Psoas muscle (tissue), 8 donors: ENCODE results near the gene COL18A1. TPM values are rescaled to one million over a fixed set of nuclear protein-coding genes. Genes with fewer than 3 reads are reported as not detected.
A peak's percentile ranks its signal among the peaks of the same experiment; 100 is the strongest.

Source experiments
- ATAC-seq, 4 donors: fragments of 200-7000 bp; cut with Tn5 transposase; one replicate each; pipeline ENCODE4 v1.9.1; 2020; ENCODE audit warnings: moderate library complexity in 3 of 4, mild to moderate bottlenecking in 2 of 4
- DNase-seq, 2 donors: peaks; one replicate each; pipeline ENCODE4 v3.0.0-alpha.2; 2020
- H3K27ac ChIP-seq: fragments of 200-600 bp; one replicate; pipeline ENCODE4 v1.8.0; 2022
- H3K27me3 ChIP-seq, 3 donors: fragments of 200-600 bp in 1 of 3; one replicate each; pipeline versions ENCODE4 v1.6.1 to v1.8.0; 2013 to 2022; ENCODE audit warnings: low read length in 2 of 3, mild to moderate bottlenecking in 2 of 3, moderate library complexity in 1 of 3; ENCODE audit not compliant: insufficient read depth in 3 of 3
- H3K36me3 ChIP-seq, 2 donors: fragments of 200-600 bp in 1 of 2; one replicate each; pipeline versions ENCODE4 v1.6.1 to v1.8.0; 2013 to 2022; ENCODE audit warnings: low read depth in 1 of 2, mild to moderate bottlenecking in 1 of 2, moderate library complexity in 1 of 2; ENCODE audit not compliant: insufficient read depth in 1 of 2
- H3K4me1 ChIP-seq: fragments of 200-600 bp; one replicate; pipeline ENCODE4 v1.8.0; 2022
- H3K4me3 ChIP-seq: fragments of 200-600 bp; one replicate; pipeline ENCODE4 v1.8.0; 2022; ENCODE audit warnings: mild to moderate bottlenecking
- H3K9me3 ChIP-seq: fragments of 200-600 bp; one replicate; pipeline ENCODE4 v1.8.0; 2022
- CTCF ChIP-seq: fragments of 200-600 bp; IDR thresholded peaks from one replicate; pipeline ENCODE4 v1.8.0; 2022; ENCODE audit warnings: antibody characterized with exemption
- WGBS, 3 donors: extraction: QIAGEN DNeasy Blood & Tissue Kit; methylation state at CpG; one replicate each; pipeline versions ENCODE4 v1.1.6 to v1.1.7; 2013; 5-methylcytosine and 5-hydroxymethylcytosine counted together
- intact Hi-C, 2 donors: fragments of 100-400 bp; cut with DNase I; formaldehyde crosslinking; loops; one replicate each; pipeline versions ENCODE4 v1.11.0 to v1.14.2; 2022
- polyA plus RNA-seq, 3 donors: library from polyadenylated mRNA; stranded (reverse); fragments of 200-250 nt; gene quantifications; one replicate each; pipeline ENCODE4 v1.2.3, GENCODE V29; 2013
- total RNA-seq, 4 donors: library from RNA; stranded (reverse); fragmentation: NEBNext Ultra II Directional in 2 of 4; extraction: Animal tissue kit (Norgen Biotek cat#: 25700) in 2 of 4; gene quantifications; one replicate each; pipeline versions ENCODE4 v1.2.1 to v1.2.4, GENCODE V29; 2021 to 2023
- donor health status: healthy with polysubstance abuse.
- donor health status: DM: no; HTN: no; CAD: no; lungs with moderate emphysema.
- donor health status: Bipolar disorder and iron deficiency.
- donor health status: healthy.
- donor health status: DM: yes; HTN: yes; CAD: no.
- donor health status: DM: no; HTN: no; CAD: no.
- donor health status: DM: no; HTN: no; CAD: no.
- donor health status: DM: yes; HTN: yes; CAD: no.

Gene COL18A1
- total and polyA plus RNA-seq, 7 donors: 4.8 to 25.3 (median 12.1) TPM

GRCh38 chr21:45393021-45393420 is 11.9 kb upstream of the COL18A1 start:
- ATAC-seq: no peak
- TF ChIP-seq CTCF: no peak
- no peaks in the 10 kb centered on the region for H3K9me3 ChIP-seq
- intact Hi-C loops: no loop called here
- peaks cover 0 to 22% (median 11%) of the 10 kb centered on the region in 3 donors for H3K27me3 ChIP-seq
- no peaks in the 10 kb centered on the region for H3K4me1 ChIP-seq
- WGBS, 3 donors: 79 to 89% (median 83%) methylated on average over 26 of the region's 26 CpGs
- no peak overlapping the region for H3K4me3 ChIP-seq
- H3K36me3 ChIP-seq: no peaks in the 10 kb centered on the region
- peak in 1 of 2 donors; percentile 20 for DNase-seq
- H3K27ac ChIP-seq: no peak overlapping the region

- H3K27me3 ChIP-seq: peaks cover 0 to 19% (median 11%) of the 10 kb centered on the region in 3 donors
- intact Hi-C loops: no loop called here
- DNase-seq: no peak
- no peak for TF ChIP-seq CTCF
- no peak for ATAC-seq
- H3K27ac ChIP-seq: no peak overlapping the region
- no peaks in the 10 kb centered on the region for H3K9me3 ChIP-seq
- H3K36me3 ChIP-seq: no peaks in the 10 kb centered on the region
- 65 to 81% (median 72%) methylated on average over 25 to 30 of the region's 30 CpGs for WGBS, 3 donors
- no peaks in the 10 kb centered on the region for H3K4me1 ChIP-seq
- no peak overlapping the region for H3K4me3 ChIP-seq
Measured at GRCh38 chr21:45393833-45394638, 10.9 kb upstream of the COL18A1 start.

GRCh38 chr21:45396620-45396995 is 8.4 kb upstream of the COL18A1 start:
- intact Hi-C loops: no loop called here
- no peak for TF ChIP-seq CTCF
- peaks cover 6% of the 10 kb centered on the region for H3K9me3 ChIP-seq
- H3K27me3 ChIP-seq: peaks cover 0 to 37% (median 6%) of the 10 kb centered on the region in 3 donors
- no peaks in the 10 kb centered on the region for H3K36me3 ChIP-seq
- ATAC-seq (no peak), DNase-seq (peak in 1 of 2 donors; percentile 2)
- no peak overlapping the region for H3K4me3 ChIP-seq
- no peaks in the 10 kb centered on the region for H3K4me1 ChIP-seq
- WGBS, 3 donors: 83 to 88% (median 84%) methylated on average over 8 of the region's 8 CpGs
- H3K27ac ChIP-seq: no peak overlapping the region

DNA sequence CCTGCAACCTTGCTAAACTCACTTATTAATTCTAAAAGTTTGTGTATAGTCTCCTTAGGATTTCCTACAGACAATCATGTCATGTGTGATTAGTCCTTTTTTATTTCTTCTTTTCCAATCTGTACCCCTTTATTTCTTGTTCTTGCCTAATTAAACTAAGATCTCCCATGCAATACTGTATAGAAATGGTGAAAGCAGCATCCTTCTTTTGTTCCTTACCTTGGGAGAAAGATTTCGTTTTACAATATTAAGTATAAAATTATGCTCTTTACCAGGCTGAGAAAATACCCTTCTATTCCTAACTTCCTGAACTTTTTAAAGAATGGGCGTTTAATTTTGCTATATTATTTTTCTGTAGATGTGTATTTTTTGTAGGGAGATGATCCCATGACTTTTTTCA is 7.6 kb upstream of the COL18A1 start:
- H3K27ac ChIP-seq: no peak overlapping the region
- no peak for TF ChIP-seq CTCF
- H3K27me3 ChIP-seq: peaks cover 0 to 39% (median 11%) of the 10 kb centered on the region in 3 donors
- no peaks in the 10 kb centered on the region for H3K4me1 ChIP-seq
- ATAC-seq: no peak
- no peaks in the 10 kb centered on the region for H3K36me3 ChIP-seq
- intact Hi-C loops: no loop called here
- 82 to 93% (median 85%) methylated on average over 2 of the region's 2 CpGs for WGBS, 3 donors
- no peak overlapping the region for H3K4me3 ChIP-seq
- DNase-seq: no peak
- H3K9me3 ChIP-seq: peaks cover 6% of the 10 kb centered on the region
